Measurements from ENCODE around the gene SRGAP2C. TPM values are rescaled to one million over a fixed set of nuclear protein-coding genes. Genes with fewer than 3 reads are reported as not detected.
"Not testable (repeated sequence)": the region's sequence is repeated elsewhere in the genome, so short reads cannot be mapped to it uniquely, and the experiment has no call there.

Gene SRGAP2C
- total RNA-seq, 1 donor from 2014 or later, result 65.3 TPM

- not testable (repeated sequence) for H3K4me3 Mint-ChIP-seq (ENCODE audit: unreplicated experiment); H3K27me3 Mint-ChIP-seq (ENCODE audit: low read depth, unreplicated experiment); H3K9me3 Mint-ChIP-seq (ENCODE audit: unreplicated experiment); H3K27ac ChIP-seq (ENCODE audit: low read depth, low read length); H3K4me2 ChIP-seq (ENCODE audit: low read length); H3K27me3 ChIP-seq (ENCODE audit: insufficient read depth, low read length); H4K20me1 ChIP-seq (ENCODE audit: insufficient read depth, low read length); H3K79me2 ChIP-seq (ENCODE audit: insufficient read depth, low read length); H3K9ac ChIP-seq (ENCODE audit: low read length); H3K4me1 Mint-ChIP-seq (ENCODE audit: low read depth, unreplicated experiment); H3K36me3 ChIP-seq (ENCODE audit: insufficient read depth, low read length); FAIRE-seq; H3K4me3 ChIP-seq (ENCODE audit: insufficient read depth, low read depth, low read length); H2AFZ ChIP-seq (ENCODE audit: low read depth, low read length); H3K4me1 ChIP-seq (ENCODE audit: insufficient read depth, low read length); H3K27ac Mint-ChIP-seq (ENCODE audit: unreplicated experiment); H3K9me3 ChIP-seq (ENCODE audit: insufficient read depth, low read depth, low read length); H3K36me3 Mint-ChIP-seq (ENCODE audit: low read depth, unreplicated experiment)
- DNase-seq (ENCODE audit: low read depth), result peak; percentile 2
Observed at GRCh38 chr1:121378757-121379156, 194.0 kb downstream of the SRGAP2C start.

GRCh38 chr1:121384754-121385153, 200.0 kb downstream of the SRGAP2C start:
- not testable (repeated sequence) for H3K9me3 Mint-ChIP-seq (ENCODE audit: unreplicated experiment); FAIRE-seq

GRCh38 chr1:121385162-121385561, 200.4 kb downstream of the SRGAP2C start:
- H3K9me3 Mint-ChIP-seq (ENCODE audit: unreplicated experiment); H3K27me3 Mint-ChIP-seq (ENCODE audit: low read depth, unreplicated experiment); H4K20me1 ChIP-seq (ENCODE audit: insufficient read depth, low read length); H3K36me3 ChIP-seq (ENCODE audit: insufficient read depth, low read length); H3K4me1 Mint-ChIP-seq (ENCODE audit: low read depth, unreplicated experiment); H3K79me2 ChIP-seq (ENCODE audit: insufficient read depth, low read length); H3K9ac ChIP-seq (ENCODE audit: low read length); H3K4me2 ChIP-seq (ENCODE audit: low read length); H3K36me3 Mint-ChIP-seq (ENCODE audit: low read depth, unreplicated experiment); DNase-seq (ENCODE audit: low read depth); H2AFZ ChIP-seq (ENCODE audit: low read depth, low read length); H3K27ac Mint-ChIP-seq (ENCODE audit: unreplicated experiment); H3K4me3 ChIP-seq (ENCODE audit: insufficient read depth, low read depth, low read length); H3K27me3 ChIP-seq (ENCODE audit: insufficient read depth, low read length); H3K4me1 ChIP-seq (ENCODE audit: insufficient read depth, low read length); H3K9me3 ChIP-seq (ENCODE audit: insufficient read depth, low read depth, low read length); H3K4me3 Mint-ChIP-seq (ENCODE audit: unreplicated experiment); FAIRE-seq; H3K27ac ChIP-seq (ENCODE audit: low read depth, low read length): not testable (repeated sequence)

More at GRCh38 chr1:121384754-121385153, 200.0 kb downstream of the SRGAP2C start:
- not testable (repeated sequence) for H3K36me3 Mint-ChIP-seq (ENCODE audit: low read depth, unreplicated experiment); H3K9ac ChIP-seq (ENCODE audit: low read length); H3K4me1 Mint-ChIP-seq (ENCODE audit: low read depth, unreplicated experiment); H3K27ac ChIP-seq (ENCODE audit: low read depth, low read length); H4K20me1 ChIP-seq (ENCODE audit: insufficient read depth, low read length); H3K9me3 ChIP-seq (ENCODE audit: insufficient read depth, low read depth, low read length); H3K36me3 ChIP-seq (ENCODE audit: insufficient read depth, low read length); H3K27me3 Mint-ChIP-seq (ENCODE audit: low read depth, unreplicated experiment); H3K4me1 ChIP-seq (ENCODE audit: insufficient read depth, low read length); H3K4me2 ChIP-seq (ENCODE audit: low read length); H3K79me2 ChIP-seq (ENCODE audit: insufficient read depth, low read length); H3K27me3 ChIP-seq (ENCODE audit: insufficient read depth, low read length); H3K4me3 Mint-ChIP-seq (ENCODE audit: unreplicated experiment); H3K27ac Mint-ChIP-seq (ENCODE audit: unreplicated experiment); H3K4me3 ChIP-seq (ENCODE audit: insufficient read depth, low read depth, low read length); H2AFZ ChIP-seq (ENCODE audit: low read depth, low read length)
- peak; percentile 45 for DNase-seq (ENCODE audit: low read depth)

DNA sequence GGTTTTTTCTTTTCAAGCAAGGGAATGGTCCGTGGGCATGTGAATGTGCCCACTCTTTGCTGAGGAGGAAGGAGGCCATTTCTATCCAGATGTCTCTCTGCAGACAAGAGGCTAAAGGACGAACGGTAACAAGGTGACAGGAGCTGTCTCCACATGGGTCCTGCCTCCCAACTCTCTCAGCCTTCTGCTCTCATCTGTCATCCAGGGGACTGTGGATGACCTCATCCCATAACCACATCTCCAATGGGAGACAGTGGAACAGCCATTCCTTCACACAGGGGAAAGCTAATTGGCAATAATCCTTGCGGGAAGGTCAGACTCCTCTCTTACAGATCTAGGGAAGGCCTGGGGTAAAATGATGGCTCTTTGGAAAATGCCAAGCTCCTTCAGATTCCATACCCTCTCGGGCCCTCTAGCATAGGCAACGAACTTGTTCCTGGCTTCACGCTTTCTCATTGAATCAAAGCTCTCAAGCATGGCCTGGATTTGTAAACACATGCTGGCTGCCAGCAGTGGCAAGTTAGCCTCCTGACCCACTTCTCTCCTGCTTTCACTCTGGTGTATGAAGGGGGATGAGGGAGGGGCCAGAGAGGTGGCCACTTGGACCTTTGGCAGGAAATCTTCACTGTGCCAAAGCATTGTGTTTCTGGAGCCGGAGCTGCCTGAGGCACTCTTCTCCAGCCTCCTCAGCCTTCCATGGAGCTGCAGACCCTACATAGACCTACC, 201.0 kb downstream of the SRGAP2C start:
- H3K27me3 Mint-ChIP-seq (ENCODE audit: low read depth, unreplicated experiment); H3K4me2 ChIP-seq (ENCODE audit: low read length); H3K9me3 Mint-ChIP-seq (ENCODE audit: unreplicated experiment); H3K9me3 ChIP-seq (ENCODE audit: insufficient read depth, low read depth, low read length); H3K79me2 ChIP-seq (ENCODE audit: insufficient read depth, low read length); H3K36me3 ChIP-seq (ENCODE audit: insufficient read depth, low read length); DNase-seq (ENCODE audit: low read depth); H4K20me1 ChIP-seq (ENCODE audit: insufficient read depth, low read length); H3K4me1 ChIP-seq (ENCODE audit: insufficient read depth, low read length); H3K27ac ChIP-seq (ENCODE audit: low read depth, low read length); H3K4me1 Mint-ChIP-seq (ENCODE audit: low read depth, unreplicated experiment); H3K27me3 ChIP-seq (ENCODE audit: insufficient read depth, low read length); H3K27ac Mint-ChIP-seq (ENCODE audit: unreplicated experiment); H3K4me3 ChIP-seq (ENCODE audit: insufficient read depth, low read depth, low read length); H2AFZ ChIP-seq (ENCODE audit: low read depth, low read length); FAIRE-seq; H3K36me3 Mint-ChIP-seq (ENCODE audit: low read depth, unreplicated experiment); H3K9ac ChIP-seq (ENCODE audit: low read length); H3K4me3 Mint-ChIP-seq (ENCODE audit: unreplicated experiment): not testable (repeated sequence)

GRCh38 chr1:121386319-121386948, 201.7 kb downstream of the SRGAP2C start:
- DNase-seq (ENCODE audit: low read depth); H3K4me3 Mint-ChIP-seq (ENCODE audit: unreplicated experiment); H3K9ac ChIP-seq (ENCODE audit: low read length); H3K36me3 ChIP-seq (ENCODE audit: insufficient read depth, low read length); H3K27me3 ChIP-seq (ENCODE audit: insufficient read depth, low read length); H3K79me2 ChIP-seq (ENCODE audit: insufficient read depth, low read length); H4K20me1 ChIP-seq (ENCODE audit: insufficient read depth, low read length); H3K27me3 Mint-ChIP-seq (ENCODE audit: low read depth, unreplicated experiment); H3K4me1 Mint-ChIP-seq (ENCODE audit: low read depth, unreplicated experiment); H3K4me2 ChIP-seq (ENCODE audit: low read length); H3K27ac ChIP-seq (ENCODE audit: low read depth, low read length); H3K4me1 ChIP-seq (ENCODE audit: insufficient read depth, low read length); H3K9me3 Mint-ChIP-seq (ENCODE audit: unreplicated experiment); H3K9me3 ChIP-seq (ENCODE audit: insufficient read depth, low read depth, low read length); H3K4me3 ChIP-seq (ENCODE audit: insufficient read depth, low read depth, low read length); FAIRE-seq; H3K27ac Mint-ChIP-seq (ENCODE audit: unreplicated experiment); H3K36me3 Mint-ChIP-seq (ENCODE audit: low read depth, unreplicated experiment); H2AFZ ChIP-seq (ENCODE audit: low read depth, low read length): not testable (repeated sequence)

DNA sequence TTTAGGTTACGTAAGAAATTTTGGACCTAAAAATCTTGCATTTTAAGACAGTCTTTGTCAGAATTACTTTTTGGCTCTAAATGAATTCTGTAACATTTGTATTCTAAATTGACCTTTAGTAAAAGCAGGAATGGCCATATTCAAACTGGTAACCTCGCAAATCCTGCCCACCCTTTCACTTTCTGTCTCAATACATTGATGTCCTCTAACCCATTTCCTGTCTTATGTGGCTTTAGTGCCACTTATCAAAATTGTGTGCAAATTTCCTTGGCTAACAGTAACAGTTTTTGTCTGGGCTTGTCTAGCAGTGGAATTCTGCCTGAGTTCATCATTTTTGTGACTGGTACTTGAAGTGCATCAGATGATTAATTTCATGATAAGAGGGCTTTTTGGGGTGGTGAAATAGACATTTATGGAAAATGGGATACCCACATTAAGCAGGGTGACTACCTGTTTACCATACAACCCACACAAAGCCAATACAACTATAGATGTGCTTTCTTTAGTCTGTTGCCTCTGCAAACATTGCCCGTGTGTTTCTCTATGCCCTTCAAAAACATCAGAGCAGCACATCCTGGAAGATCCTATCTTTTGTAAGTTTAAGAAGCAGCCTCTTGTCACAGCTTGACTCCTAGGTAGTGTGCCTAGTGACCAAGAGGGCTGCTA, 205.3 kb downstream of the SRGAP2C start:
- not testable (repeated sequence) for H3K4me1 ChIP-seq (ENCODE audit: insufficient read depth, low read length); H3K9ac ChIP-seq (ENCODE audit: low read length); H3K36me3 Mint-ChIP-seq (ENCODE audit: low read depth, unreplicated experiment); H2AFZ ChIP-seq (ENCODE audit: low read depth, low read length); H3K4me1 Mint-ChIP-seq (ENCODE audit: low read depth, unreplicated experiment); H3K4me3 Mint-ChIP-seq (ENCODE audit: unreplicated experiment); FAIRE-seq; H3K27ac Mint-ChIP-seq (ENCODE audit: unreplicated experiment); H3K9me3 Mint-ChIP-seq (ENCODE audit: unreplicated experiment); H3K4me2 ChIP-seq (ENCODE audit: low read length); H3K36me3 ChIP-seq (ENCODE audit: insufficient read depth, low read length); H3K27me3 Mint-ChIP-seq (ENCODE audit: low read depth, unreplicated experiment); H3K27ac ChIP-seq (ENCODE audit: low read depth, low read length); H4K20me1 ChIP-seq (ENCODE audit: insufficient read depth, low read length); H3K79me2 ChIP-seq (ENCODE audit: insufficient read depth, low read length); H3K27me3 ChIP-seq (ENCODE audit: insufficient read depth, low read length); H3K4me3 ChIP-seq (ENCODE audit: insufficient read depth, low read depth, low read length); DNase-seq (ENCODE audit: low read depth); H3K9me3 ChIP-seq (ENCODE audit: insufficient read depth, low read depth, low read length)
